Erythroblast (primary cell): ENCODE results near the gene IGHMBP2.

Experiments
- GATA1 ChIP-seq: IDR thresholded peaks from 2 replicates; pipeline ENCODE4 v1.6.1; 2011; ENCODE audit warnings: low read depth, mild to moderate bottlenecking, control low read depth, low read length, moderate library complexity
- POLR2A ChIP-seq: IDR thresholded peaks from 2 replicates; pipeline ENCODE4 v1.6.1; 2011; ENCODE audit warnings: mild to moderate bottlenecking, low read length

DNA sequence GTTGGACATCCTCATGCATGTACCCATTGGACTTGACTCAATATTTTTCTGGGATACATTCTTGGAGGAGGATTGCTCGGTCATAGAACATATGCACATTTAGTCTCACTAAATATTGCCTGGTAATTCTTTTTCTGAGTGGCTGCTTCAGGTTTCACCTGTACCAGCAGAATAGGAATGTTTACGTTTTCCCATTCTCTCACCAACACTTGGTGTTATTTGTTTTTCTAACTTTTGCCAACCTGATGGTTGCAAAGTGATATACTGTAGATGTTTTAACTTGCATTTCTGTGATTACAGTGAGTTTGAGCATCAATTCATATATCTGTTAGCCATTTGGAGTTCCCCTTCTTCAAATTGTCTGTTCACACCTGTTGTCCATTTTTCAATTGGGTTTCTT, 78.4 kb downstream of the IGHMBP2 start:
- no peak for TF ChIP-seq POLR2A
- no peak for TF ChIP-seq GATA1
